LNCAP (cell line): ENCODE results near the gene GMIP.

Source experiments
- CTCF ChIP-seq: fragments of 450-650 bp; IDR thresholded peaks from 2 replicates; pipeline ENCODE4 v1.5.1; 2017; ENCODE audit warnings: mild to moderate bottlenecking

Gene GMIP

GRCh38 chr19:19588546-19588945 is 54.9 kb downstream of the GMIP start:
- no peak for TF ChIP-seq CTCF

GRCh38 chr19:19587771-19588170 is 55.7 kb downstream of the GMIP start:
- no peak for TF ChIP-seq CTCF

GRCh38 chr19:19584356-19584755 is 59.1 kb downstream of the GMIP start:
- TF ChIP-seq CTCF: no peak

GRCh38 chr19:19582471-19582870 is 61.0 kb downstream of the GMIP start:
- no peak for TF ChIP-seq CTCF

- TF ChIP-seq CTCF: no peak
Measured at GRCh38 chr19:19581391-19581790, 62.1 kb downstream of the GMIP start.

GRCh38 chr19:19580418-19580817 is 63.0 kb downstream of the GMIP start:
- no peak for TF ChIP-seq CTCF

GRCh38 chr19:19579533-19580361 is 63.7 kb downstream of the GMIP start:
- TF ChIP-seq CTCF: no peak
